SK-N-MC (cell line): ENCODE results near the gene ACOT13.

ENCODE experiments used
- EZH2 ChIP-seq: fragments of 200-600 bp; sonication (generic); IDR thresholded peaks from one replicate; pipeline ENCODE4 v1.6.1; 2017; ENCODE audit warnings: antibody characterized with exemption
- POLR2AphosphoS5 ChIP-seq: IDR thresholded peaks from 2 replicates; pipeline ENCODE4 v1.6.1; 2012; ENCODE audit warnings: mild to moderate bottlenecking, low read depth, low read length, borderline replicate concordance

DNA sequence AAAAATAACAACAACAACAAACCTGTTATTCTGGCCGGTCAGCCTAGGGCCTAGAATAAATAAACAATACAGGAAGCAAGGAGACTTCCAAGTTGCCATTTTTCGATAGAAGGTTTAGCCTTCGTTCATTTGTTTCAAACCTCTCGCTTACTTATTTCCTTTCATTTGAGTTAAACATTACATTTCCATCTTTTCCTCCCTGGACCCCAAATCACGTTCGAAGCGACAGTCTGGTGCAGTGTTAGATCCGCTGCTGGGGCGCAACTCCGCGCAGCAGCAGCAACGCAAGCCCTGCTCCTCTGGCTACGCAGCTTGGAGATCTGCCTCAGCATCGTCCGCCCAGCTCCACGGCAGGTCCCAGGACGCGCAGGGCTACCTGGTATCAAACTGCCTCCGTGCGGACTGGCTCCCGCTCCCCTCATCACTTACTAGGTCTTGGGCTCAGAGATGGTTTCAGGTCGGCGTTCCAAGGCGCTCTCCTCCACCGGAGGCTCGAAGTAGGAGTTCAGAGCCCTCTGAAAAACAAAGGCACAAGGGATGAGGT is 708 bp upstream of the ACOT13 start:
- TF ChIP-seq POLR2AphosphoS5 = no peak
- no peak for TF ChIP-seq EZH2
